ENCODE measurements around the gene POLD3.
A peak's percentile ranks its signal among the peaks of the same experiment; 100 is the strongest.

POLD3 gene, protein sequence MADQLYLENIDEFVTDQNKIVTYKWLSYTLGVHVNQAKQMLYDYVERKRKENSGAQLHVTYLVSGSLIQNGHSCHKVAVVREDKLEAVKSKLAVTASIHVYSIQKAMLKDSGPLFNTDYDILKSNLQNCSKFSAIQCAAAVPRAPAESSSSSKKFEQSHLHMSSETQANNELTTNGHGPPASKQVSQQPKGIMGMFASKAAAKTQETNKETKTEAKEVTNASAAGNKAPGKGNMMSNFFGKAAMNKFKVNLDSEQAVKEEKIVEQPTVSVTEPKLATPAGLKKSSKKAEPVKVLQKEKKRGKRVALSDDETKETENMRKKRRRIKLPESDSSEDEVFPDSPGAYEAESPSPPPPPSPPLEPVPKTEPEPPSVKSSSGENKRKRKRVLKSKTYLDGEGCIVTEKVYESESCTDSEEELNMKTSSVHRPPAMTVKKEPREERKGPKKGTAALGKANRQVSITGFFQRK

DNA sequence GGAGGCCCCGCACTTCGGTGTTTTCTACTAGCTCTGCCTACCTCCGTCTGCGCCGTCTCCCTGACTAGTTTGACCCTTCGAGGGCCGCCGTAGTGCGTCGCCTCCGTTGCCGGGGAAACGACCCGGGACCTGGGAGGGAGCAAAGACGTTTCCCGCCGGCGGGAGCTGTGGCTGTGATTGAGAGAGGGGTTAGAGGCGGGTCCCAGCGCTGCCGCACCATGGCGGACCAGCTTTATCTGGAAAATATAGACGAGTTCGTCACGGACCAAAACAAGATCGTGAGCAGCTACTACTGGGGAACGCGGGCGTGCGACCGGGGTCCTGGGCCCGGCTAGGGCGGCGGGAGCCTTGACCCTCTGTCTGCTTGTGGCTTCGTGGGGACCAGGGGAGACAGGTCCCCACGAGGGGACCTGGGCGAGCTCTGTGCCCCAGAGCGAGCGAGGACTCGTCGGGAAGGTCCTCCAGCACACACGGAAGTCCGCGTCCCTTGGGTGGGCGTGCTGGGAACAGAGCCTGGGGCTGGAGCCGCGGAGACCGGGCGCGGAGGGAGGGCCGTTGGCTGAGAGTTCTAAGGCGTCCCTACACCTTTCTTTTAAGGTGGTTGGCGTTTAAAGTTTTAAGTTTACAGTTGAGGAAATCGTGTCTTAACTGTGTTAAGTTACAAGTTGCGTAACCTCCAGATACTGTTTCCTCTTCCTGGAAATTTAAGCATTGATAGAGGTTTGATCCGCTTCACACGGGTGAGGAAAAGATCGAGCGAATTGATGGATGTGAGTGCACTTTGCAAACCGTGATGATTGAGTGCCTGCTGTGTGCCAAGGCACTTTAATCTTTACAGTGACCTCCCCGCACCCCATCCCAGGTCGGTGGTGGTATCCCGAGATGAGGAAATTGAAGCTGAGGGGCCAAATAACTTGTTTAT is at the start of gene POLD3:
POLD3 (plus strand) TSS at position 142 of the 922 bp plus-strand sequence; CDS start at position 219, 77 bp downstream.
- Histone ChIP-seq H3K4me1 (ENCODE audit: insufficient read depth, low read length) (peaks cover 16% of the 10 kb centered on the region), H3K9me3 (ENCODE audit: low read length) (no peaks in the 10 kb centered on the region), H3K36me3 (ENCODE audit: insufficient read depth, low read length) (peaks cover 10% of the 10 kb centered on the region), H3K9ac (ENCODE audit: low read length) (peak within 1 kb of the TSS; percentile 39), H3K27me3 (ENCODE audit: control insufficient read depth in 1 of 2, insufficient read depth in 2 of 2, low read length in 2 of 2) (no peaks in the 10 kb centered on the region), H3K4me3 (ENCODE audit: low read depth in 1 of 2, low read length in 2 of 2) (peak within 1 kb of the TSS; percentile 96 to 97), H3K27ac (ENCODE audit: low read depth, low read length) (peak within 1 kb of the TSS; percentile 72)

DNA sequence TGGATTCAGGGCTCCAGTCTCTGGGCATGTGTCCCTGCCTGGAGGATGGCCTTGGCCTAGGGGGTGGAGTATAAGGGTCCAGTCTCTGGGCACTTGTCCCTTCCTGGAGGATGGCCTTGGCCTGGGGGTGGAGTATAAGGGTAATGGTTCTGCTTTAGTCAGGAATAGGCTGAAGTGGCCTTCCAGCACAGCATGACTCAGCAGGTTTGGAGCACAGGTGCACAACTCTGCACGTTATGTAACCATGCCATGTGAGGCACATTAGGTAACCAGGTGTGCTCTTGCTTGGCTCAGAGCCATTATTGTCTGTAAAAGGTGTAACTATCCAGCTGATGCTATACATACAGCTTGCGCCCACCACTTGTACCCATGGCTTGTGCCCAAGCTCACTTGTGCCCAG is 48.4 kb upstream of the POLD3 start:
- no peak overlapping the region for H3K4me3 ChIP-seq (ENCODE audit: low read depth in 1 of 2, low read length in 2 of 2)
- no peak overlapping the region for H3K27ac ChIP-seq (ENCODE audit: low read depth, low read length)
- H3K9ac ChIP-seq (ENCODE audit: low read length): no peak overlapping the region
- H3K4me1 ChIP-seq (ENCODE audit: insufficient read depth, low read length): no peaks in the 10 kb centered on the region
- H3K36me3 ChIP-seq (ENCODE audit: insufficient read depth, low read length): no peaks in the 10 kb centered on the region
- H3K27me3 ChIP-seq (ENCODE audit: control insufficient read depth in 1 of 2, insufficient read depth in 2 of 2, low read length in 2 of 2): no peaks in the 10 kb centered on the region
- H3K9me3 ChIP-seq (ENCODE audit: low read length): no peaks in the 10 kb centered on the region

DNA sequence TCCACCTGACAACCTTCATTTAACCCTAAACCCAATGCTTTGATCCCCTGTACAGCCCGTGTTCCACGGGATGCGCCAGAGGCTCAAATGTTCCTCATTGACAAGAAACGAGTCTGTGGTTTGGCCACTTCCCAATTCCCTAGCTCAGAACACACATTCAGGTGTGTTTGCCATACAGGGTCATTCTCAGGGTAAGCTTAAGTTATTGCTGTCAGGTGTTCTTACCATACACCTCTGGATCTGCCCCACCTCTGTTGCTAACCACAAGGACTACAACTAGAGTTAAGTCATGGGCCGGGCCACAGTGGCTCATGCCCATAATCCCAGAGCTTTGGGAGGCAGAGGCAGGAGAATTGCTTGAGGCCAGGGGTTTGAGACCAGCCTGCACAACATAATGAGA is 45.6 kb upstream of the POLD3 start:
- Histone ChIP-seq H3K4me3 (ENCODE audit: low read depth in 1 of 2, low read length in 2 of 2) (no peak overlapping the region), H3K27ac (ENCODE audit: low read depth, low read length) (no peak overlapping the region), H3K27me3 (ENCODE audit: control insufficient read depth in 1 of 2, insufficient read depth in 2 of 2, low read length in 2 of 2) (no peaks in the 10 kb centered on the region), H3K9ac (ENCODE audit: low read length) (no peak overlapping the region), H3K4me1 (ENCODE audit: insufficient read depth, low read length) (no peaks in the 10 kb centered on the region), H3K36me3 (ENCODE audit: insufficient read depth, low read length) (no peaks in the 10 kb centered on the region), H3K9me3 (ENCODE audit: low read length) (no peaks in the 10 kb centered on the region)

DNA sequence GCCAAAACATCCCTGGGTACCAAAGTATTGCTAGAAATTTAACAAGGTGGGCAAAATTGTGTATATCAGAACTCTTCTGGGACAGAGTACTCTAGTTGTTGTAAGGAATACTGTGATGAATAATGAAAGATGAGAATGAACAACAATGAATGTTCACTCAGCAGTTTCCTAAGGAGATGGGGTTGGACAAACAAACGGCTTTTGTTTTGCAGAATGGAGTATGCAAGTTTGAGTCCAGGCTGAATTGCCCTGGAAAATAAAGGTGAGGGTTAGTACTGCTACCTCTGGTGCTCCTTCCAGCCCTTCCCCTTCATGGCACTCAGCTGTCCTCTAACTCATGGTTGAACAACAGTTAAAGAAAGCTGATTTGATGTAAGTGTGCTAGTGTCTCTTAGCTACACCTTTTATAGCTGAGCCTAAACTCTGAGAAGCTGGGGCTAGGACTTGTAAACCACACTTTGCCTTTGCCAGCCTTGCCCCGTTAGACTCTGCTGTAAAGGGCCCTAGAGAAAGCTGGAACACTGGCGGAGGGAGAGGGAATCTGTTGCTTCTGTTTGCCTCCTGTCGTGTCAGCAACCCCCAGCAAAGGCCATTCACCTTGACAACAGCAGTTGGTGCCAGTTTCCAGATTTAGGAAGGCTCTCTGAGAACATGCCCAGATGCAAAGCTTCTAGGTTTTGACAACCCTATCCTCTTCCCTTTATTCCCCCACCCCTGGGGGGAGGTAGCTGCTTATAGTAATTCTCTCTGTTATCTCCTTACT is 41.2 kb upstream of the POLD3 start:
- Histone ChIP-seq H3K4me1 (ENCODE audit: insufficient read depth, low read length) (no peaks in the 10 kb centered on the region), H3K9me3 (ENCODE audit: low read length) (no peaks in the 10 kb centered on the region), H3K27me3 (ENCODE audit: control insufficient read depth in 1 of 2, insufficient read depth in 2 of 2, low read length in 2 of 2) (no peaks in the 10 kb centered on the region), H3K9ac (ENCODE audit: low read length) (no peak overlapping the region), H3K36me3 (ENCODE audit: insufficient read depth, low read length) (no peaks in the 10 kb centered on the region), H3K4me3 (ENCODE audit: low read depth in 1 of 2, low read length in 2 of 2) (no peak overlapping the region), H3K27ac (ENCODE audit: low read depth, low read length) (no peak overlapping the region)

DNA sequence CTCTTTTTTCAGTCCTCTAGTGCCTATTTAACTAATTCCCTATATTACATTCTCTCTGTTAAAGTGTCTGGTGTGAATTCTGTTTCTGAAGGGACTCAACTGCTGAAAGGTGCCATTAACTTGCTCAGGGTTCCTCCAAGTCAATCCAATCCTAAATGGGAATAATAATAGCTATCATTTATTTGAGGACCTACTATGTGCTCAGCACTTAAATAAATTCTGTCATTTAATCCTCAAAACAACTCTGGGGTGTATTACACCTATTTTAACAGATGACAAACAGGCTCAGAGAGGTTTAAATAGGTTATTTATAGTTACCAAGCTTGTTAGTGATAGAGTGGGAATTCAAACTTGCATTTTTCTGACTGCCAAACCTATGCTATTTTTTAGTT is 40.6 kb upstream of the POLD3 start:
- no peak overlapping the region for H3K27ac ChIP-seq (ENCODE audit: low read depth, low read length)
- H3K9ac ChIP-seq (ENCODE audit: low read length): no peak overlapping the region
- no peaks in the 10 kb centered on the region for H3K4me1 ChIP-seq (ENCODE audit: insufficient read depth, low read length)
- no peaks in the 10 kb centered on the region for H3K9me3 ChIP-seq (ENCODE audit: low read length)
- H3K27me3 ChIP-seq (ENCODE audit: control insufficient read depth in 1 of 2, insufficient read depth in 2 of 2, low read length in 2 of 2): no peaks in the 10 kb centered on the region
- no peak overlapping the region for H3K4me3 ChIP-seq (ENCODE audit: low read depth in 1 of 2, low read length in 2 of 2)
- no peaks in the 10 kb centered on the region for H3K36me3 ChIP-seq (ENCODE audit: insufficient read depth, low read length)

DNA sequence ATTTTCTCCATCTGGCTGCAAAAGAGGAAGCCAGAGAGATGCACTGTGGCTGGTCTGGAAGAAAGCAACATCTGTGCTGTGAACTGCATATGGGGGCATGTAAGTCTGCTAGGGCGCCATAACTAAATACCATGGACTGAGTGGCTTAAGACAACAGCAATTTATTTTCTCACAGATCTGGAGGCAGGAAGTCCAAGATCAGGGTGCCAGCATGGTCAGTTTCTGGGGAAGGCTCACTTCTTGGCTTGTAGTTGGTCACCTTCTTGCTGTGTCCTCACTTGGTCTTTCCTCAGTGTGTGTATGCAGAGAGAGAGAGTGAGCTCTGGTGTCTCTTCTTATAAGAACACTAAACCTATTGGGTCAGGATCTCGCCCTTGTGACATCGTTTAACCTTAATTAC is 34.9 kb upstream of the POLD3 start:
- Histone ChIP-seq H3K36me3 (ENCODE audit: insufficient read depth, low read length) (no peaks in the 10 kb centered on the region), H3K4me3 (ENCODE audit: low read depth in 1 of 2, low read length in 2 of 2) (no peak overlapping the region), H3K9ac (ENCODE audit: low read length) (no peak overlapping the region), H3K27me3 (ENCODE audit: control insufficient read depth in 1 of 2, insufficient read depth in 2 of 2, low read length in 2 of 2) (no peaks in the 10 kb centered on the region), H3K27ac (ENCODE audit: low read depth, low read length) (no peak overlapping the region), H3K4me1 (ENCODE audit: insufficient read depth, low read length) (no peaks in the 10 kb centered on the region), H3K9me3 (ENCODE audit: low read length) (no peaks in the 10 kb centered on the region)

DNA sequence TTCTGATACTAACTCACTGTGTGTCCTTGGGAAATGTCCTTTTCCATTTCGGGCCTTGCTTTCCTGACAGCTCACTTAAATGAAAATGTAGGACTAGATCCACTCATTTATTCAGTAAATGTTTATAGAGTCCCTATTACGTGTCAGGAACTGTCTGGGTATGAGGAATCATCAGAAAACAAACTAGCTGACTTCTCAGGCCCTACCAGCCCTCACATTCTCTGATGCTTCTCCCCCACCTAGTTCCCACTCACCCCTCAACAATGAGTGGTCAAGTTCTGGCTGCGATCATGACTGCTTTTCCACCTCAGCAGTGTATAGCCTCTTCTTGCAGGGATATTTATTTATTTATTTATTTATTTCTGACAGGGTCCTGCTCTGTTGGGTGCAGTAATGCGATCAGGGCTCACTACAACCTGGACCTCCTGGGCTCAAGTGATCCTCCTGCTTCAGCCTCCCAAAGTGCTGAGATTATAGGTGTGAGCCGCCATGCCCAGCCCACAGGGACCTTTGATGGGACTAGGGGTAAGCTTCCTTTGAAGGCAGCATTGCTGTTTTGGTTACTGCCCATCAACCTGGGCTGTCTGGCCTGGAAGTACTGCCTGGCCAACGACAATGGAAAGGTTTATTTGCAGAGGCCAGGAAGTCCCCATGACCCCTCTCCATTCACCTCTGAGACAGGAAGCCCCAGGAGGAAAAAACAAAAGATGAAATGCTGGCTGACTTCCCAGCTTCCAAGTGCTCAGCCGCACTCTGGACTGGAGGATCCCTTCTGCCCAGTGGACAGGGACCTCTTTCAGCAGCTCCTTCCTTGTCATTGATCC is 33.1 kb upstream of the POLD3 start:
- no peak overlapping the region for H3K4me3 ChIP-seq (ENCODE audit: low read depth in 1 of 2, low read length in 2 of 2)
- no peak overlapping the region for H3K27ac ChIP-seq (ENCODE audit: low read depth, low read length)
- no peaks in the 10 kb centered on the region for H3K4me1 ChIP-seq (ENCODE audit: insufficient read depth, low read length)
- no peak overlapping the region for H3K9ac ChIP-seq (ENCODE audit: low read length)
- no peaks in the 10 kb centered on the region for H3K9me3 ChIP-seq (ENCODE audit: low read length)
- no peaks in the 10 kb centered on the region for H3K36me3 ChIP-seq (ENCODE audit: insufficient read depth, low read length)
- no peaks in the 10 kb centered on the region for H3K27me3 ChIP-seq (ENCODE audit: control insufficient read depth in 1 of 2, insufficient read depth in 2 of 2, low read length in 2 of 2)

DNA sequence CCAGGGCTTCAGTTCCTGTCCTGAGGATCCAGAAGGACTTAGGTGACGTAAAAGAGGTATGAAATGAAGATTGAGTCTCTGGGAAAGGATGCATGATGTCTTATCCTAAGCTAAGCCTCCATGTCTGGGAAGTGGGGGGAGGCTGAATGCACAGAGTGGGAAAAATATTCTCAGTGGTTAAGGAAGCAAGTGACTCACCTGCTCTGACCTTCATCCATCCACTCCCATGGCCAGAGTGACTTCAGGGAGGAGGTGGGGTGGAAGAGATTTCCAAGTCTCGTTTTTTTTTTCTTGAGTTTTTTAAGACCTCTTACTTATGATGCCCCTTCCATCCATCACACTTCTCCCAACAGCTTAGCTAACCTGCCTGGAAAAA is 32.5 kb upstream of the POLD3 start:
- Histone ChIP-seq H3K9me3 (ENCODE audit: low read length) (no peaks in the 10 kb centered on the region), H3K9ac (ENCODE audit: low read length) (no peak overlapping the region), H3K4me1 (ENCODE audit: insufficient read depth, low read length) (no peaks in the 10 kb centered on the region), H3K4me3 (ENCODE audit: low read depth in 1 of 2, low read length in 2 of 2) (no peak overlapping the region), H3K27me3 (ENCODE audit: control insufficient read depth in 1 of 2, insufficient read depth in 2 of 2, low read length in 2 of 2) (no peaks in the 10 kb centered on the region), H3K36me3 (ENCODE audit: insufficient read depth, low read length) (no peaks in the 10 kb centered on the region), H3K27ac (ENCODE audit: low read depth, low read length) (no peak overlapping the region)

DNA sequence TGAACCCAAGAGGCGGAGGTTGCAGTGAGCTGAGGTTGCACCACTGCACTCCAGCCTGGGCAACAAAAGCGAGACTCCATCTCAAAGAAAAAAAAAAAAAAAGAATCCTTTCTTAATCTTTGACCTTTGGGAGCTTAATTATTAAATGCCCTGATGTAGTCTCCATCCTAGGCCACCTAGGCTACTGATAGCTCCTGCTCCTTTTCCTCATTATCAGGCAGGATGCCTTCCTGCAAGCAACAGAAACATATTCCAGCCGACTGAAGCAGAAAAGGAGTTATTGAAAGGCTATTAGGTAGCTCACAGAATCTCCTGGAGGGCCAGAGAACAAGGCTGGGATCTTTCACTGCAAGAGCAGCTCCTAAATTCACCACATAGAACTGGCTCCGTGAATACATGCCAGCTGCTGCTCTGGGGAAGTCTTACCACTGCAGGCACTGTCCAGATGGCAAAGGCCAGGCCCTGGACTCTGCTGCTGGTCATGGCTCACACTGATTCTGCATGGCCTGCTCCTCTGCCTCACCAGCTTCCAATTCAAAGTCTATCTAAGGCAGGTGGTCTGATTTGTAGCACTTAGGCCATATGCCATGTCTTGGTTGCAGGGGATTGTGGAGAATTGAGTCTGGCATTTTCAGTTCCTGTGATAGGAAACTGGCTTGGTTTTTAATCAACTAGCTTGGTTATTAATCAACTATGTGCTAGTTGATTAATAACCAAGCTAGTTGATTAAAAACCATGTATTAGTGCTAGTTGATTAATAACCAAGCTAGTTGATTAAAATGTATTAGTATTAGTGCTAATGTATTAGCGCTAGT is 26.0 kb upstream of the POLD3 start:
- no peaks in the 10 kb centered on the region for H3K36me3 ChIP-seq (ENCODE audit: insufficient read depth, low read length)
- H3K4me1 ChIP-seq (ENCODE audit: insufficient read depth, low read length): no peaks in the 10 kb centered on the region
- no peak overlapping the region for H3K9ac ChIP-seq (ENCODE audit: low read length)
- no peaks in the 10 kb centered on the region for H3K27me3 ChIP-seq (ENCODE audit: control insufficient read depth in 1 of 2, insufficient read depth in 2 of 2, low read length in 2 of 2)
- H3K4me3 ChIP-seq (ENCODE audit: low read depth in 1 of 2, low read length in 2 of 2): no peak overlapping the region
- no peak overlapping the region for H3K27ac ChIP-seq (ENCODE audit: low read depth, low read length)
- no peaks in the 10 kb centered on the region for H3K9me3 ChIP-seq (ENCODE audit: low read length)

DNA sequence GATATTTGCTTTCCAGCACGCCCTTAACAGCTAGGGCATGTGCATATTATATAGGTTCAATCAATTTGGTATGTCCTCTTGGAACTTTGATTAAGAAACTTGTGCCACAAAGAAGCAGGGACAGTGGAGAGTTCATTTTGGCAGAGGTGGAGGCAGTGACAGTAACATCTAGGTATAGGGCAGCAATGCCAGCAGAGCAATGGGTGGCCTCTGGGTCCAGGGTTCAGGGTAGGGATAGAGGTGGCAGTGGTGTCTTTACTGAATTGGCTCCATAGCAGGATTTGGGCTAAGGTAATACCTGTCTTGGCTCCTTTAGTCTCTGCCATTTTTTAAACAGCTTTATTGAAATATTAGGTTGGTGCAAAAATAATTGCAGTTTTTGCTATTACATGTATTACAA is 24.4 kb upstream of the POLD3 start:
- H3K36me3 ChIP-seq (ENCODE audit: insufficient read depth, low read length): no peaks in the 10 kb centered on the region
- H3K4me1 ChIP-seq (ENCODE audit: insufficient read depth, low read length): no peaks in the 10 kb centered on the region

More for the DNA sequence above, 24.4 kb upstream of the POLD3 start:
- no peak overlapping the region for H3K9ac ChIP-seq (ENCODE audit: low read length)
- H3K27ac ChIP-seq (ENCODE audit: low read depth, low read length): no peak overlapping the region
- H3K4me3 ChIP-seq (ENCODE audit: low read depth in 1 of 2, low read length in 2 of 2): no peak overlapping the region
- no peaks in the 10 kb centered on the region for H3K27me3 ChIP-seq (ENCODE audit: control insufficient read depth in 1 of 2, insufficient read depth in 2 of 2, low read length in 2 of 2)
- H3K9me3 ChIP-seq (ENCODE audit: low read length): no peaks in the 10 kb centered on the region
